Neural crest cell (in vitro differentiated cells): Measurements from ENCODE around the gene YLPM1. TPM values are rescaled to one million over a fixed set of nuclear protein-coding genes. Genes with fewer than 3 reads are reported as not detected.

Experiments
- DNase-seq: peaks from one replicate; pipeline ENCODE4 v3.0.0; 2021; ENCODE audit warnings: low read depth, mixed read lengths, low spot score
- H3K27ac Mint-ChIP-seq: one replicate; pipeline ENCODE4 v1.8.0; 2021; ENCODE audit warnings: mild to moderate bottlenecking, mixed read lengths; ENCODE audit not compliant: unreplicated experiment
- H3K27me3 Mint-ChIP-seq: 2 replicates; pipeline ENCODE4 v1.8.0; 2021; ENCODE audit warnings: low read depth, mild to moderate bottlenecking, mixed read lengths
- H3K36me3 Mint-ChIP-seq: 2 replicates; pipeline ENCODE4 v1.8.0; 2021; ENCODE audit warnings: low read depth, mild to moderate bottlenecking, mixed read lengths
- H3K4me1 Mint-ChIP-seq: 2 replicates; pipeline ENCODE4 v1.8.0; 2021; ENCODE audit warnings: mixed read lengths
- H3K4me3 Mint-ChIP-seq: one replicate; pipeline ENCODE4 v1.8.0; 2021; ENCODE audit warnings: mild to moderate bottlenecking, mixed read lengths
- H3K9me3 Mint-ChIP-seq: 2 replicates; pipeline ENCODE4 v1.8.0; 2021; ENCODE audit warnings: mixed read lengths
- CTCF ChIP-seq: fragments of 200-600 bp; sonication (generic); conservative IDR thresholded peaks from 2 replicates; pipeline ENCODE4 v1.5.0; 2021; ENCODE audit warnings: antibody characterized with exemption, mild to moderate bottlenecking
- total RNA-seq: library from RNA; stranded (reverse); gene quantifications from 2 replicates; pipeline ENCODE4 v1.2.1, GENCODE V29; 2021

The YLPM1 gene
- total RNA-seq, 1 donor from 2014 or later = 115 TPM

GRCh38 chr14:74859757-74860552 lies 96.8 kb downstream of the YLPM1 start:
- no peaks in the 10 kb centered on the region for H3K36me3 Mint-ChIP-seq
- no peaks in the 10 kb centered on the region for H3K9me3 Mint-ChIP-seq
- no peaks in the 10 kb centered on the region for H3K27me3 Mint-ChIP-seq
- no peaks in the 10 kb centered on the region for H3K4me1 Mint-ChIP-seq
- TF ChIP-seq CTCF = no peak
- H3K27ac Mint-ChIP-seq = no peak overlapping the region
- DNase-seq = no peak
- H3K4me3 Mint-ChIP-seq = no peak overlapping the region

- H3K9me3 Mint-ChIP-seq = no peaks in the 10 kb centered on the region
- H3K27ac Mint-ChIP-seq = no peak overlapping the region
- H3K4me3 Mint-ChIP-seq = no peak overlapping the region
- no peaks in the 10 kb centered on the region for H3K36me3 Mint-ChIP-seq
- peak; percentile 88 for TF ChIP-seq CTCF
- peaks cover under 1% of the 10 kb centered on the region for H3K27me3 Mint-ChIP-seq
- no peaks in the 10 kb centered on the region for H3K4me1 Mint-ChIP-seq
- peak; percentile 99 for DNase-seq
Observed at GRCh38 chr14:74860899-74861733, 98.0 kb downstream of the YLPM1 start.

GRCh38 chr14:74861734-74862090 lies 98.6 kb downstream of the YLPM1 start:
- Mint-ChIP-seq H3K27ac (no peak overlapping the region), H3K9me3 (no peaks in the 10 kb centered on the region), H3K4me3 (no peak overlapping the region), H3K4me1 (no peaks in the 10 kb centered on the region), H3K36me3 (no peaks in the 10 kb centered on the region), H3K27me3 (peaks cover 7% of the 10 kb centered on the region)
- no peak for TF ChIP-seq CTCF
- no peak for DNase-seq

- no peak for DNase-seq
- TF ChIP-seq CTCF = no peak
- Mint-ChIP-seq H3K9me3 (no peaks in the 10 kb centered on the region), H3K27ac (no peak overlapping the region), H3K4me3 (no peak overlapping the region), H3K27me3 (peaks cover 9% of the 10 kb centered on the region), H3K4me1 (peaks cover 4% of the 10 kb centered on the region), H3K36me3 (no peaks in the 10 kb centered on the region)
Observed at GRCh38 chr14:74863274-74863673, 100.2 kb downstream of the YLPM1 start.

- no peaks in the 10 kb centered on the region for H3K9me3 Mint-ChIP-seq
- H3K4me1 Mint-ChIP-seq = peaks cover 4% of the 10 kb centered on the region
- peaks cover 9% of the 10 kb centered on the region for H3K27me3 Mint-ChIP-seq
- DNase-seq = no peak
- no peak for TF ChIP-seq CTCF
- no peak overlapping the region for H3K27ac Mint-ChIP-seq
- H3K36me3 Mint-ChIP-seq = no peaks in the 10 kb centered on the region
- no peak overlapping the region for H3K4me3 Mint-ChIP-seq
Observed at GRCh38 chr14:74864198-74864597, 101.1 kb downstream of the YLPM1 start.
